Islet of Langerhans (tissue), 1 donor: ENCODE data around the gene CRTC3.
"Not testable (repeated sequence)": the region's sequence is repeated elsewhere in the genome, so short reads cannot be mapped to it uniquely, and the experiment has no call there.

Experiments
- FAIRE-seq: peaks from one replicate; lab custom pipeline; 2011; peaks lifted over from hg19 to GRCh38; lab: Jason Lieb, UNC

CRTC3 gene

GRCh38 chr15:90624278-90624981, 94.7 kb downstream of the CRTC3 start:
- no peak for FAIRE-seq

- no peak for FAIRE-seq
Observed at GRCh38 chr15:90625037-90625436, 95.3 kb downstream of the CRTC3 start.

GRCh38 chr15:90629217-90629616, 99.5 kb downstream of the CRTC3 start:
- no peak for FAIRE-seq

- FAIRE-seq = no peak
Observed at GRCh38 chr15:90633360-90633759, 103.6 kb downstream of the CRTC3 start.

- FAIRE-seq = not testable (repeated sequence)
Observed at GRCh38 chr15:90636993-90637392, 107.3 kb downstream of the CRTC3 start.

- no peak for FAIRE-seq
Observed at GRCh38 chr15:90637693-90638092, 108.0 kb downstream of the CRTC3 start.

GRCh38 chr15:90638201-90638691, 108.5 kb downstream of the CRTC3 start:
- FAIRE-seq = no peak

- no peak for FAIRE-seq
Observed at GRCh38 chr15:90638963-90639362, 109.2 kb downstream of the CRTC3 start.

GRCh38 chr15:90640862-90641261, 111.1 kb downstream of the CRTC3 start:
- no peak for FAIRE-seq

- FAIRE-seq = no peak
Observed at GRCh38 chr15:90641581-90642463, 112.1 kb downstream of the CRTC3 start.

- no peak for FAIRE-seq
Observed at GRCh38 chr15:90642464-90643300, 113.0 kb downstream of the CRTC3 start.

- FAIRE-seq = no peak
Observed at GRCh38 chr15:90643301-90643632, 113.5 kb downstream of the CRTC3 start.

- no peak for FAIRE-seq
Observed at GRCh38 chr15:90644526-90644925, 114.8 kb downstream of the CRTC3 start.

GRCh38 chr15:90644952-90645725, 115.4 kb downstream of the CRTC3 start:
- no peak for FAIRE-seq

GRCh38 chr15:90645873-90646575, 116.3 kb downstream of the CRTC3 start:
- FAIRE-seq = no peak

- FAIRE-seq = no peak
Observed at GRCh38 chr15:90646662-90647305, 117.1 kb downstream of the CRTC3 start.

- no peak for FAIRE-seq
Observed at GRCh38 chr15:90647326-90647725, 117.6 kb downstream of the CRTC3 start.

- no peak for FAIRE-seq
Observed at GRCh38 chr15:90648137-90649070, 118.7 kb downstream of the CRTC3 start.
